Nephron (organoid): ENCODE measurements around the gene CDH16.
A peak's percentile ranks its signal among the peaks of the same experiment; 100 is the strongest.
"Not testable (repeated sequence)": the region's sequence is repeated elsewhere in the genome, so short reads cannot be mapped to it uniquely, and the experiment has no call there.

Experiments used
- H3K27ac Mint-ChIP-seq, 3 experiments: 2 replicates each; pipeline ENCODE4 v1.8.0; 2020; ENCODE audit warnings: mixed read lengths in 3 of 3, mild to moderate bottlenecking in 2 of 3, moderate library complexity in 1 of 3
- H3K27me3 Mint-ChIP-seq: 2 replicates; pipeline ENCODE4 v1.8.0; 2021; ENCODE audit warnings: low read depth, mild to moderate bottlenecking, moderate library complexity, mixed read lengths
- H3K36me3 Mint-ChIP-seq: 2 replicates; pipeline ENCODE4 v1.8.0; 2020; ENCODE audit warnings: low read depth, mixed read lengths
- H3K4me1 Mint-ChIP-seq: 2 replicates; pipeline ENCODE4 v1.8.0; 2020; ENCODE audit warnings: mixed read lengths
- H3K4me3 Mint-ChIP-seq, 3 experiments: 2 replicates each; pipeline ENCODE4 v1.8.0; 2020; ENCODE audit warnings: mild to moderate bottlenecking in 3 of 3, mixed read lengths in 3 of 3, moderate library complexity in 2 of 3
- H3K9me3 Mint-ChIP-seq: 2 replicates; pipeline ENCODE4 v1.8.0; 2020; ENCODE audit warnings: mixed read lengths
- TF ChIP-seq, protein P1 (sequence below), 3 experiments: fragments of 200-600 bp; sonication (generic); IDR thresholded peaks; one replicate each; pipeline ENCODE4 v1.5.0; 2021; ENCODE audit warnings: antibody characterized with exemption in 3 of 3; ENCODE audit not compliant: unreplicated experiment in 3 of 3

Gene CDH16

DNA sequence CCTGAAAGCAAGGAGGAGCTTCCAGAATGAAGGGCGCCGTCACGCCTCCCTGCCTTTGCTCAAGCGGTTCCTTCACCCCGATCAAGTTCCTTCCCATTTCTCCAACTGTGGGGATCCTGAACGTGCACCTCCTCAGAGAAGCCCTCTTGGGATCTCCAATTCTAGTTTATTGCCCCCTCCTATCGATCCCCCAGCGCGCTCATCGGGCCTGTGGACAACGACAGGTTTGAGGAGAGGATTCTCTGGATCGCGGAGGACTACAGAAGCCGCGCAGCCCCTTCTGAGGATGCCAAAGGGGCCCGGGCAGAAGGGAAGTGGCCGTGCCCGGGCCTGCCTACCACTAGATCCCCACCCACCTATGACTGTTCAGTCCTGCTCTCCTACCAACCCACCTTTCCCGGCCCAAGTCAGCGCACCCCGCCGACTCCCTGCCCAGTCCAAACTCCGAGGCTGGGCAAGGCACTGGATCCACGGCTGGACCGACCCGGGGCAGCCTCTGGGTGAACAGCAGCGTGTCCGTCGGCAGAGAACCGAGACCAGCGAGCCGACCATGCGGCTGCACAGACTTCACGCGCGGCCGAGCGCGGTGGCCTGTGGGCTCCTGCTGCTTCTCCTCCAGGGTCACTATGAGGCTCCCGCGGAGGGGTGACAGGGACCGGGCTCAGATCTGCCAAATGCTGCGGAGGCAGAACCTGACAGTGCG lies 29.6 kb upstream of the CDH16 start:
- H3K9me3 Mint-ChIP-seq: peaks cover 7% of the 10 kb centered on the region
- H3K36me3 Mint-ChIP-seq: peaks cover 10% of the 10 kb centered on the region
- H3K27ac Mint-ChIP-seq: no peak overlapping the region
- TF ChIP-seq, protein P1, sequence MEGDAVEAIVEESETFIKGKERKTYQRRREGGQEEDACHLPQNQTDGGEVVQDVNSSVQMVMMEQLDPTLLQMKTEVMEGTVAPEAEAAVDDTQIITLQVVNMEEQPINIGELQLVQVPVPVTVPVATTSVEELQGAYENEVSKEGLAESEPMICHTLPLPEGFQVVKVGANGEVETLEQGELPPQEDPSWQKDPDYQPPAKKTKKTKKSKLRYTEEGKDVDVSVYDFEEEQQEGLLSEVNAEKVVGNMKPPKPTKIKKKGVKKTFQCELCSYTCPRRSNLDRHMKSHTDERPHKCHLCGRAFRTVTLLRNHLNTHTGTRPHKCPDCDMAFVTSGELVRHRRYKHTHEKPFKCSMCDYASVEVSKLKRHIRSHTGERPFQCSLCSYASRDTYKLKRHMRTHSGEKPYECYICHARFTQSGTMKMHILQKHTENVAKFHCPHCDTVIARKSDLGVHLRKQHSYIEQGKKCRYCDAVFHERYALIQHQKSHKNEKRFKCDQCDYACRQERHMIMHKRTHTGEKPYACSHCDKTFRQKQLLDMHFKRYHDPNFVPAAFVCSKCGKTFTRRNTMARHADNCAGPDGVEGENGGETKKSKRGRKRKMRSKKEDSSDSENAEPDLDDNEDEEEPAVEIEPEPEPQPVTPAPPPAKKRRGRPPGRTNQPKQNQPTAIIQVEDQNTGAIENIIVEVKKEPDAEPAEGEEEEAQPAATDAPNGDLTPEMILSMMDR (IDR thresholded peaks at IDR 0.05; ENCODE audit: unreplicated experiment in 3 of 3): no peak
- no peak overlapping the region for H3K4me3 Mint-ChIP-seq
- no peaks in the 10 kb centered on the region for H3K4me1 Mint-ChIP-seq
- peaks cover 3% of the 10 kb centered on the region for H3K27me3 Mint-ChIP-seq

DNA sequence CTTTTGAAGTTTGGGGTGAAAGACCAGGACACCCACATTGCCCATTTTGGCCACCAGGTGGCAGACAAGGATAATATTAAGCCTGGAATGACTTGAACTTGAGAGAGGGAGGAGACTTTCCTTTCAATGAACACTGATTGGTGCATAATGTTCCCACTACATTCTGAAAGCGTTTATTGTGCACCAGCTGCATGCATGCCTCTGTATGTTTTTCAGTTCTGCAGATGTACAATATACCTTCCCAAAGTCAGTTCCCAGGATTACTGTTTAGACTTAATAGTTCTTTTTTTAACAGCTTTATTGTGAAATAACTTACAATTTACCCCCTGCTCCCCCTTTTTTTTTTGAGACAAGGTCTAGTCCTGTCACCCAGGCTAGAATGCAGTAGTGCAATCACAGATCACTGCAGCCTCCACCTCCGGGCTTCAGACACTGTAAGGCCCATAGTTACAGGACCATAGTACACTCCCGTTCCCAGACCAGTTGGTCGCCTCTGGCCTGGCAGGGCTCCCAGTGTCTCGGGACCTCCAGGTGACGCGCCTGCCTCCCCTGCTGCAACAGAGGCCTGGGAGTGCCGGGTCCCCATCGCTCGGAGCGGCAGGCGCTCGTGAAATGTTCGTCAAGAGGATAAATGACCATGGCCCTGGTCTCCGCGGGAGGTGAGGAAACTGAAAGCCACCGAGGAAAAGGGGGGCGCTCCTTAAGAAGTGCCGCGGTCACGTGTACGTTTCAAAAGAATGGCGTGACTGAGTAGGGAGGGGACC lies 28.8 kb upstream of the CDH16 start:
- no peak overlapping the region for H3K4me3 Mint-ChIP-seq
- H3K9me3 Mint-ChIP-seq: peaks cover 7% of the 10 kb centered on the region
- TF ChIP-seq, protein P1 (IDR thresholded peaks at IDR 0.05; ENCODE audit: unreplicated experiment in 3 of 3): peak; percentile 78 to 88 (median 83)
- H3K36me3 Mint-ChIP-seq: peaks cover 17% of the 10 kb centered on the region
- H3K27me3 Mint-ChIP-seq: peaks cover 3% of the 10 kb centered on the region
- H3K4me1 Mint-ChIP-seq: no peaks in the 10 kb centered on the region
- no peak overlapping the region for H3K27ac Mint-ChIP-seq

DNA sequence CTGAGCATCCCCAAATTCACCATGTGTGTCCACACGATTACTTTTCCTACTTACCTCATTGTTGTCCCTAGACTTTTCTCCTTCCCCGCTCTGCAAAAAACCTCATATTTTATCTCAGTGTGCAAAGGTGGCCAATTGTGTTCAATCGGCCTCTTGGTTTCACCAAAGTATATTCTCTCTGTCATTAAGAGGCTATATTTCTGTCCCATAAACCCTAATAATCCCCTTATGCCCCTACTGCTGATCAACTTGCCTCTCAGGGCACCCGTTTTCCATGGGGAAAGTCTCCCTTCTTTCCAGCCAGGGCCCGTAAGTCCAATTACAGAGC lies 28.3 kb upstream of the CDH16 start:
- TF ChIP-seq, protein P1 (IDR thresholded peaks at IDR 0.05; ENCODE audit: unreplicated experiment in 3 of 3): no peak
- H3K36me3 Mint-ChIP-seq: peaks cover 22% of the 10 kb centered on the region
- H3K9me3 Mint-ChIP-seq: peaks cover 7% of the 10 kb centered on the region
- H3K27ac Mint-ChIP-seq: no peak overlapping the region
- peaks cover 3% of the 10 kb centered on the region for H3K27me3 Mint-ChIP-seq
- no peaks in the 10 kb centered on the region for H3K4me1 Mint-ChIP-seq
- H3K4me3 Mint-ChIP-seq: no peak overlapping the region

DNA sequence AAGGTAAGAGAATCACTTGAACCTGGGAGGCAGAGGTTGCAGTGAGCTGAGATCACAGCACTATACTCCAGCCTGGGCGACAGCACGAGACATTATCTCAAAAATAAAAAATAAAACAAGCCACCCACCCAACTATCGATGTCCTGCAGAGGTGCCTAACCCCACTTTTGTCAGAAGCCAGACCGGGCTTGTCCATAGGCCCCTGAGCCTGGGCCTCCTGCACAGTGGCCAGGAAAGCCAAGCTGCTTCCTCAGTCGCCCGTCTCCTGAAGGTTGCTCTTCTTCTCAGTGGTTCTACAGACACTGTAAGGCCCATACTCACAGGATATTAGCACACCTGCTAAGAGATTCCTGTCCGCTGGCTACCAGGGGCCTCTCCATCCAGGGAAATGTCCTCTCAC lies 27.9 kb upstream of the CDH16 start:
- Mint-ChIP-seq H3K4me1 (no peaks in the 10 kb centered on the region), H3K36me3 (peaks cover 24% of the 10 kb centered on the region), H3K4me3 (no peak overlapping the region), H3K27me3 (peaks cover 3% of the 10 kb centered on the region), H3K9me3 (peaks cover 3% of the 10 kb centered on the region), H3K27ac (no peak overlapping the region)
- TF ChIP-seq, protein P1 (IDR thresholded peaks at IDR 0.05; ENCODE audit: unreplicated experiment in 3 of 3): no peak

DNA sequence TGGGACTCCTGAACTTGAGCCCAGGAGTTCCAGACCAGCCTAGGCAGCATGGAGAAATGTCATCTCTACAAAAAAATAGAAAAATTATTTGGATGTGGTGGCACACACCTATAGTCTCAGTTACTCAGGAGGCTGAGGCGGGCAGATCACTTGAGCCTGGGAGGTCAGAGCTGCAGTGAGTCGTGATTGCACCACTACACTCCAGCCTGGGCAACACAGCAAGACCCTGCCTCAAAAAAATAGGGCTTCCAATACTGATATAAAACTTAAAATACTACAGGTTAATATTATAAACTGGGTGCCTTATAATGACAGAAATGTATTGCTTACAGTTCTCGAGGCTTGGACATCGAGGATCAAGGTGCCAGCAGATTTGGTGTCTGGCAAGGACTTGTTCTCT lies 27.3 kb upstream of the CDH16 start:
- Mint-ChIP-seq H3K4me3 (no peak overlapping the region), H3K36me3 (peaks cover 25% of the 10 kb centered on the region), H3K27ac (no peak overlapping the region), H3K27me3 (peaks cover 3% of the 10 kb centered on the region), H3K4me1 (no peaks in the 10 kb centered on the region), H3K9me3 (no peaks in the 10 kb centered on the region)
- TF ChIP-seq, protein P1 (IDR thresholded peaks at IDR 0.05; ENCODE audit: unreplicated experiment in 3 of 3): no peak

DNA sequence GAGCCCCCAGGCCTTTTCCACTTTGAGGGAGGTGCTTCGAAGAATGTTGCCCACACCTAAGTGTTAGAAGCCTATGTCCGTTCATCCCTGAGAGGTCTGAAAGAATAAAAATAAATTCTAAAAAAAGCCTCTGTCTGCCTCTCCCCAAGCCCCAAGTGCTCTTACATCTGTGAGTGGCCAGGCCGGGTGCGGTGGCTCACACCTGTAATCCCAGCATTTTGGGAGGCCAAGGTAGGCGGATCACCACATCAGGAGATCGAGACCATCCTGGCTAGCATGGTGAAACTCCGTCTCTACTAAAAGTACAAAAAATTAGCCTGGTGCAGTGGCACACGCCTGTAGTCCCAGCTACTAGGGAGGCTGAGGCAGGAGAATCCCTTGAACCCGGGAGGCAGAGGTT lies 26.3 kb upstream of the CDH16 start:
- H3K27me3 Mint-ChIP-seq, H3K27ac Mint-ChIP-seq, H3K4me3 Mint-ChIP-seq, H3K4me1 Mint-ChIP-seq, H3K9me3 Mint-ChIP-seq: not testable (repeated sequence)
- H3K36me3 Mint-ChIP-seq: peaks cover 26% of the 10 kb centered on the region
